GM12864 (cell line): ENCODE measurements around the gene NSA2.
"Not testable (repeated sequence)": the region's sequence is repeated elsewhere in the genome, so short reads cannot be mapped to it uniquely, and the experiment has no call there.

Experiments
- DNase-seq: peaks from one replicate; pipeline ENCODE4 v3.0.0-alpha.2; 2011; ENCODE audit warnings: low read depth
- H3K4me3 ChIP-seq: 2 replicates; pipeline ENCODE4 v1.5.1; 2011; ENCODE audit warnings: mild to moderate bottlenecking, low read depth, low read length, control low read depth
- CTCF ChIP-seq: IDR thresholded peaks from 2 replicates; pipeline ENCODE4 v1.5.1; 2011; ENCODE audit warnings: low read depth, mild to moderate bottlenecking, moderate library complexity, low read length, control low read depth, inconsistent platforms; ENCODE audit errors: missing control alignments

The NSA2 gene

GRCh38 chr5:74772359-74772758, 5.3 kb downstream of the NSA2 start:
- H3K4me3 ChIP-seq, result no peak overlapping the region
- DNase-seq, result no peak
- no peak for TF ChIP-seq CTCF

DNA sequence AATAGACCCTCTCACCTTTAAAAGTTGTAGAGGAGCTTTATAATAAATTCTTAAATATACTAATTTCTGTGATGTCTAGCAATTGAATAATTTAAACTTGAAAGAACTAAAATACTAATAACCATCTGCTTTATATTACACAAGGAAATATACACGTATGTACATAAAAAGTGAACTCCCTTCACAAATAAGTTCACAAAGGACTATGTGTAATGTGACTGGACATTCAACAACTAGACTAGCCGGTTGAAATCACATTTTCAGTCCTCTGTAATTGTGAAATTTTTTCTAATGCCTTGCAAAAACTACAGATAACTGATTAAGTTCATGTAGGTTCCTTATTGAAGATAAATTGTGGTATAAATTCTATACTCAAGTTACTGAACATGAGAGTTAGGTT, 11.6 kb downstream of the NSA2 start:
- no peak for TF ChIP-seq CTCF
- H3K4me3 ChIP-seq, result no peak overlapping the region
- DNase-seq, result no peak

- DNase-seq, result no peak
- TF ChIP-seq CTCF, result no peak
- no peak overlapping the region for H3K4me3 ChIP-seq
These were observed 19.8 kb downstream of the NSA2 start for GRCh38 chr5:74786851-74787250.

DNA sequence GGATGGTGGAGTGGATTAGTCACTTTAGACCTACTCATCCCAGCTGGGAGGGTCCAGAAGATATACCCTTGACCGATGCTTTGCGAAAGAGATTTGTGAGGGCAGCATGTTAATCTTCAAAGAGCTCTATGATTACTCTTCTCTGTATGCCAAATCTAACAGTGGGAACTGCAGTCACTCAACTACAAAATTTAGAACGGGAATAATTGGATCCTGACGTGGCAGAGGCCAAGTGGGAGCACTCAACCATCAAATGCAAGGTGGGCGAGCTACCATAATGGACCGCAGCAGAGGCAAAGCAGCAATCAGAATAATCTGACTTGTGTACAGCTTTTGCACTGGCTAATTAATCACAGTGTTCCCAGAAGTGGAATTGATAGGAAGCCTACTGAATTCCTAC, 20.4 kb downstream of the NSA2 start:
- no peak for DNase-seq
- H3K4me3 ChIP-seq, result no peak overlapping the region
- TF ChIP-seq CTCF, result no peak

DNA sequence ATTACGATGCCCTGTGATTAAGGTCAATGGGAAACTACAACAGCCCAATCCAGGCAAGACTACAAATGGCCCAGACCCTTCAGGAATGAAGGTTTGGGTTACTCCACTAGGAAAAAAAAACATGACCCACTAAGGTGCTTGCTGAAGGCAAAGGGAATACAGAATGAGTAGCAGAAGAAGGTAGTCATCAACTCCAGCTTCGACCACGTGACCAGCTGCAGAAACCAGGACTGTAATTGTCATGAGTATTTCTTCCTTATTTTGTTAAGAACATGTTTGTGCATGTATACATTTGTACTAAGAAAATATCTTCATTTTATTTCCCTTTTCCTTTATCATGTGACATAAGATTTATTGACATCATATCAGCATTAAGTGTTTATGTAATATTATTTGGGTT, 24.6 kb downstream of the NSA2 start:
- not testable (repeated sequence) for DNase-seq

DNA sequence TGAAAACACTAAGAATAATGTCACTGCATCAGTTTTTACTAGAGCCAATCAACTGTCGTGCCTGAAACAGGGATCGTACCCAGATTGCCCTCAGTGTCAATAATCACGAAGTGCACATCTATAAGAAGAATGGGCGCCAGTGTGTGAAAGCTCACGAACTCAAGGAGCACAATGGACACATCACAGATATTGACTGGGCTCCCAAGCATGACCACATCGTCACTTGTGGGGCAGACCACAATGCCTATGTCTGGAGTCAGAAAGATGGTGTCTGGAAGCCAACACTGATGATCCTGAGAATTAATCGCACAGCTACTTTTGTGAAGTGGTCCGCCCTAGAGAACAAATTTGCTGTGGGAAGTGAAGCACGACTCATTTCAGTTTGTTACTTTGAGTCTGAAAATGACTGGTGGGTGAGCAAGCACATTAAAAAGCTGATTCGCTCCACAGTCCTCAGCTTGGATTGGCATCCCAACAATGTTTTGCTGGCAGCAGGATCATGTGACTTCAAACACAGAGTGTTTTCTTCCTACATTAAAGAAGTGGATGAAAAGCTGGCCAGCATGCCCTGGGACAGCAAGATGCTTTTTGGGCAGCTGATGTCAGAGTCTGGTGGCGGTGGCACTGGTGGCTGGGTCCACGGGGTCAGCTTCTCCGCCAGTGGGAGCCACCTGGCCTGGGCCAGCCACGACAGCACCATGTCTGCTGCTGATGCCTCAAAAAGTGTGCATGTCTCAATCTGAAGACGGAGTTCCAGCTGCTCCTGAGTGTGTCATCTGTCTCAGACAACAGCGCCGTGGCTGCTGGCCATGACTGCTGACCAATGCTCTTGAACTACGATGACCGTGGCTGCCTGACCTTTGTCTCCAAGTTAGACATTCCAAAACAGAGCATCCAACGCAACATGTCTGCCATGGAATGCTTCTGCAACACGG, 32.2 kb downstream of the NSA2 start:
- H3K4me3 ChIP-seq, result no peak overlapping the region
- DNase-seq, result no peak
- no peak for TF ChIP-seq CTCF

More for the DNA sequence above, 24.6 kb downstream of the NSA2 start:
- not testable (repeated sequence) for H3K4me3 ChIP-seq

DNA sequence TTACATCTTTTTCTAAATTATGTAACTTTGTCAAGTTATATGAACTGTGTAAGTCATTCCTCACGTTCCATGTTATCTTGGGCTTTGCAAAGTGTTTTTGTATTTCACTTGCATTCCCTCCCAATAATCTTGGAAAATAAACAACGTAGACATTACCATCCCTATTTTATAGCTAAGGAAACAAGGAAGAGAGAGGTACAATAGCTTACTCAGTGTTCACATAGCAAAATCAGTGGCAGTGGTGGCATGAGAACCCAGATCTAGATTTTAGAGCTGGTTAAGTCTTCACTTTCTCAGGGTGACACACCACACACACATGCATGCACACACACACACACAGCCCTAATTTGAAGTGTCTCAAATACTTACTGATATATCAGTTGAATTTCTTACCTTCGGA, 34.1 kb downstream of the NSA2 start:
- no peak for TF ChIP-seq CTCF
- no peak for DNase-seq
- H3K4me3 ChIP-seq, result no peak overlapping the region
